Uterus (tissue), 4 donors: Measurements from ENCODE around the gene PTPN18. TPM values are rescaled to one million over a fixed set of nuclear protein-coding genes. Genes with fewer than 3 reads are reported as not detected.

Experiments
- DNase-seq, 2 donors: peaks; one replicate each; pipeline ENCODE4 v3.0.0-alpha.2; 2019 to 2020
- H3K27ac ChIP-seq, 2 donors: fragments of 200-600 bp; sonication (generic); 1 replicate in 1 of 2; 2 replicates in 1 of 2; pipeline ENCODE4 v1.5.1; 2016 to 2018
- H3K27me3 ChIP-seq, 2 donors: fragments of 200-600 bp; sonication (generic); one replicate each; pipeline ENCODE4 v1.5.1; 2018 to 2019; ENCODE audit warnings: control low read depth in 1 of 2
- H3K36me3 ChIP-seq, 2 donors: fragments of 200-600 bp; sonication (generic); one replicate each; pipeline ENCODE4 v1.5.1; 2019; ENCODE audit warnings: control low read depth in 1 of 2
- H3K4me1 ChIP-seq, 2 donors: fragments of 200-600 bp; sonication (generic); one replicate each; pipeline ENCODE4 v1.5.1; 2018 to 2019; ENCODE audit warnings: control low read depth in 1 of 2
- H3K4me3 ChIP-seq, 2 donors: fragments of 200-600 bp; sonication (generic); 1 replicate in 1 of 2; 2 replicates in 1 of 2; pipeline ENCODE4 v1.5.1; 2018 to 2019; ENCODE audit warnings: mild to moderate bottlenecking in 1 of 2
- H3K9me3 ChIP-seq, 2 donors: fragments of 200-600 bp; sonication (generic); one replicate each; pipeline ENCODE4 v1.5.1; 2019; ENCODE audit warnings: control low read depth in 1 of 2
- CTCF ChIP-seq, 4 experiments: fragments of 200-600 bp in 2 of 4; fragments of 450-650 bp in 2 of 4; sonication (generic) in 2 of 4; IDR thresholded peaks; one replicate each; pipeline ENCODE4 v1.5.1; 2016 to 2019; ENCODE audit warnings: antibody characterized with exemption in 4 of 4, mild to moderate bottlenecking in 2 of 4, moderate library complexity in 1 of 4
- POLR2A ChIP-seq, 2 donors: fragments of 450-650 bp; IDR thresholded peaks; one replicate each; pipeline ENCODE4 v1.6.1; 2016; ENCODE audit warnings: antibody characterized with exemption in 2 of 2, mild to moderate bottlenecking in 1 of 2, moderate library complexity in 1 of 2
- intact Hi-C: fragments of 100-400 bp; cut with DNase I; formaldehyde crosslinking; loops from one replicate; pipeline ENCODE4 v1.15.1; 2023; ENCODE audit warnings: low total_unique reads
- total RNA-seq, 4 donors: library from RNA; depleted of rRNA in 3 of 4; stranded (reverse); fragments of >200 nt in 3 of 4; gene quantifications; one replicate each; pipeline versions ENCODE4 v1.1.0 to v1.2.4, GENCODE V29; 2014 to 2023
- donor health status: DM: yes; HTN: yes; CAD: no.

The PTPN18 gene
- total RNA-seq, 4 donors from 2014 or later: 29.6 to 65.6 (median 46.3) TPM

DNA sequence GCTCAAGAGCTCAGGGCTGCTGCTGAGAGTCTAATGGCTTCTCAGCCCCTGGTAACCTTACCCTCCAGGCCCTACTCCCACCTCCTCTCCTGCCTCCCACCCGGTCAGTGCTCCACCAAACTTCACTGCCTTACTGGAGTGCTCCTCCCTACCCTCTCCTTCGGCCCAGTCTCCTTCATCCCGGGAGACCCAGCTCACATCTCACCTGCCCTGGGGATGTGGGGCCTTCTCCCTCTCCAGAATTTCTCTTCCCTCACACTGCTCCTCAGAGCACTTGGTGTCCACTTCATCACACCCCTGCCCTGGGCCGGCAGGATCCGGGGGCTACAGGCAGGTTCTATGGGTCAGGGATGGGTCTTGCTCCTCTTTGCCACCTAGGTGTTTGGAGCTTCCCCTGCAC is 21.6 kb downstream of the PTPN18 start:
- no peak overlapping the region for H3K4me3 ChIP-seq
- no peaks in the 10 kb centered on the region for H3K27me3 ChIP-seq
- DNase-seq: no peak
- peaks cover 5 to 10% of the 10 kb centered on the region in 2 donors for H3K4me1 ChIP-seq
- TF ChIP-seq POLR2A (IDR thresholded peaks at IDR 0.05) (no peak), CTCF (IDR thresholded peaks at IDR 0.05) (no peak)
- intact Hi-C loops: no loop called here
- no peaks in the 10 kb centered on the region for H3K9me3 ChIP-seq
- H3K27ac ChIP-seq: no peak overlapping the region
- no peaks in the 10 kb centered on the region for H3K36me3 ChIP-seq

GRCh38 chr2:130378206-130378897 is 22.5 kb downstream of the PTPN18 start:
- no peaks in the 10 kb centered on the region for H3K36me3 ChIP-seq
- no peaks in the 10 kb centered on the region for H3K9me3 ChIP-seq
- no peak overlapping the region for H3K4me3 ChIP-seq
- no peak overlapping the region for H3K27ac ChIP-seq
- TF ChIP-seq POLR2A (IDR thresholded peaks at IDR 0.05): no peak
- no peak for TF ChIP-seq CTCF (IDR thresholded peaks at IDR 0.05)
- no peak for DNase-seq
- no peaks in the 10 kb centered on the region for H3K27me3 ChIP-seq
- peaks cover 4 to 5% of the 10 kb centered on the region in 2 donors for H3K4me1 ChIP-seq
- intact Hi-C loops: no loop called here

- Histone ChIP-seq H3K9me3 (no peaks in the 10 kb centered on the region), H3K4me3 (no peak overlapping the region), H3K27me3 (no peaks in the 10 kb centered on the region), H3K4me1 (no peaks in the 10 kb centered on the region), H3K36me3 (no peaks in the 10 kb centered on the region), H3K27ac (no peak overlapping the region)
- no peak for TF ChIP-seq POLR2A (IDR thresholded peaks at IDR 0.05)
- TF ChIP-seq CTCF (IDR thresholded peaks at IDR 0.05): no peak
- DNase-seq: no peak
- intact Hi-C loops: no loop called here
These were observed 23.0 kb downstream of the PTPN18 start for GRCh38 chr2:130378898-130379214.

DNA sequence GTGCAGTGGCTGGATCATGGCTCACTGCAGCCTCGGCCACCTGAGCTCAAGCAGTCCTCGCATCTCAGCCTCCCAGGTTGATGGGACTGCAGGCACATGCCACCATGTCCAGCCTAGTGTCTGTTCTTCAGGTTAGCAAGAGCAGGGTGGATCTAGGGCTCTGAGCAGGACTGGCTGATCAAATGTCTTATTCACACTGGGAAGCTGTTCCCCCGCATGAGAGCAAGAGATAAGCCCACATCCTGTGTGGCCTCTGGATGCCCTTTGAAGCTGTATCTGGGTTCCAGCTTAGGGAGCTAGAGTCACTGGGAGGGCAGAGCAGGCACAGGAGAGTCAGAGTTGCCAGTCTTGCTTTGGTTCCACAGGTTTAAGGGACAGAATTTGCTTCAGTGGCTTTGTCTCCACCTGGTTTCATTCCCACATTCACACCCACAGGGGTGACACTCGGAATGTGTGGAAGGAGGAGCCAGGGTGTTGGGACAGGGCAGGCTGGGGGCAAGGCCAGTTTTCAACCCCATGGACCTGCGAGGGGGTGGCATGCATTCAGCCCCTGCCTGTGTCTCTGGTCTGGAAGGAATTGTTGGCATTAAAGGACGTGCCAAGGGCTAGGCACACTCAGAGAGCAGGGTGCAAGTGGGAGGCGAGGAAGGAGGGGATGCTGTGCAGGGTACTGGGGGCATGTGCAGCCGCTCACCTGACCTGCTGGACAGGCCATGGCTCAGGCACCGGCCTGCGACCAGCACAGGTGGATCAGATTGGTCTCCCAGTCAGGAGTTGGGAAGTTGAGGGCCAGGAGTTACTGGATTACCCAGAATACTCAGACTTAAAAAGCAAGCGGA is 24.5 kb downstream of the PTPN18 start:
- no peaks in the 10 kb centered on the region for H3K36me3 ChIP-seq
- no peak for TF ChIP-seq POLR2A (IDR thresholded peaks at IDR 0.05)
- no peak for TF ChIP-seq CTCF (IDR thresholded peaks at IDR 0.05)
- no peaks in the 10 kb centered on the region for H3K4me1 ChIP-seq
- H3K4me3 ChIP-seq: no peak overlapping the region
- no peaks in the 10 kb centered on the region for H3K9me3 ChIP-seq
- no peak overlapping the region for H3K27ac ChIP-seq
- no peak for DNase-seq
- intact Hi-C loops: no loop called here
- no peaks in the 10 kb centered on the region for H3K27me3 ChIP-seq

DNA sequence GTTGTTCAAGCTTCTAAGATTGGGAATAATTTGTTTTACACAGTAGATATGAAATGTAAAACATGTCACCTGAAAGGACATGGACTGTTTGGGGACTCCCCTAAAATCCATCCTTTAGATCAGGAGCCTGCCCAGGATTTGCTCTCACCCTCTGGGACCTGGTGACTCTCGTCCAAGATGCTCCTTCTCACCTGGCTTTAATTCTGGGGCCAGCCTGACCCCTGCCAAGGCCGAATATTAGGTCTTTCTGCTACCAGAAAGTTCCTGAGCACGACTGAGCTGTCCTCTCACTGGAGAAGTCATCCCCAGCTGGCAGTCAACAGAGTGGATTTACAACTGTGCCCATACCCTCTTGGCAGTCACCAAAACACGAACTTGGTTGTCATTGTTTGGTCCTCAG is 25.3 kb downstream of the PTPN18 start:
- Histone ChIP-seq H3K4me3 (no peak overlapping the region), H3K4me1 (no peaks in the 10 kb centered on the region), H3K27me3 (no peaks in the 10 kb centered on the region), H3K36me3 (no peaks in the 10 kb centered on the region), H3K9me3 (no peaks in the 10 kb centered on the region), H3K27ac (no peak overlapping the region)
- intact Hi-C loops: no loop called here
- TF ChIP-seq CTCF (IDR thresholded peaks at IDR 0.05): no peak
- no peak for TF ChIP-seq POLR2A (IDR thresholded peaks at IDR 0.05)
- no peak for DNase-seq
